HG02678 (cell line): ENCODE measurements around the gene SURF1.
"Not testable (repeated sequence)": the region's sequence is repeated elsewhere in the genome, so short reads cannot be mapped to it uniquely, and the experiment has no call there.

Experiments
- ATAC-seq: cut with Tn5 transposase; IDR thresholded peaks from one replicate; pipeline ENCODE4 v1.9.1; 2021; ENCODE audit warnings: mild to moderate bottlenecking, moderate library complexity; ENCODE audit not compliant: unreplicated experiment

Gene SURF1

GRCh38 chr9:133346021-133346785 lies 10.1 kb downstream of the SURF1 start:
- ATAC-seq: no peak

GRCh38 chr9:133345596-133345995 lies 10.7 kb downstream of the SURF1 start:
- ATAC-seq: no peak

GRCh38 chr9:133344979-133345378 lies 11.3 kb downstream of the SURF1 start:
- ATAC-seq: no peak

GRCh38 chr9:133344071-133344470 lies 12.2 kb downstream of the SURF1 start:
- ATAC-seq: no peak

GRCh38 chr9:133342570-133342969 lies 13.7 kb downstream of the SURF1 start:
- ATAC-seq: no peak

- no peak for ATAC-seq
Observed at GRCh38 chr9:133342069-133342406, 14.2 kb downstream of the SURF1 start.

GRCh38 chr9:133341369-133342068 lies 14.8 kb downstream of the SURF1 start:
- ATAC-seq: no peak

- no peak for ATAC-seq
Observed at GRCh38 chr9:133340916-133341315, 15.4 kb downstream of the SURF1 start.

- ATAC-seq: no peak
Observed at GRCh38 chr9:133340256-133340655, 16.0 kb downstream of the SURF1 start.

GRCh38 chr9:133339641-133340040 lies 16.6 kb downstream of the SURF1 start:
- ATAC-seq: no peak

- peak; percentile 90 for ATAC-seq
Observed at GRCh38 chr9:133335924-133336811, 20.1 kb downstream of the SURF1 start, which contains the start of gene SURF6. Gene SURF6 (minus strand): TSS chr9:133336188. CDS start chr9:133336132, 56 bp downstream.

GRCh38 chr9:133334888-133335287 lies 21.4 kb downstream of the SURF1 start:
- ATAC-seq: not testable (repeated sequence)

GRCh38 chr9:133334161-133334560 lies 22.1 kb downstream of the SURF1 start:
- no peak for ATAC-seq

GRCh38 chr9:133333566-133333965 lies 22.7 kb downstream of the SURF1 start:
- no peak for ATAC-seq

GRCh38 chr9:133333011-133333410 lies 23.3 kb downstream of the SURF1 start:
- ATAC-seq: no peak

GRCh38 chr9:133332381-133332730 lies 23.9 kb downstream of the SURF1 start:
- no peak for ATAC-seq

GRCh38 chr9:133331641-133332380 lies 24.5 kb downstream of the SURF1 start:
- ATAC-seq: no peak

GRCh38 chr9:133331221-133331620 lies 25.1 kb downstream of the SURF1 start:
- no peak for ATAC-seq

GRCh38 chr9:133329306-133330156 lies 26.8 kb downstream of the SURF1 start:
- not testable (repeated sequence) for ATAC-seq
